ENCODE data around the gene STAM.
A peak's percentile ranks its signal among the peaks of the same experiment; 100 is the strongest.

Gene STAM

DNA sequence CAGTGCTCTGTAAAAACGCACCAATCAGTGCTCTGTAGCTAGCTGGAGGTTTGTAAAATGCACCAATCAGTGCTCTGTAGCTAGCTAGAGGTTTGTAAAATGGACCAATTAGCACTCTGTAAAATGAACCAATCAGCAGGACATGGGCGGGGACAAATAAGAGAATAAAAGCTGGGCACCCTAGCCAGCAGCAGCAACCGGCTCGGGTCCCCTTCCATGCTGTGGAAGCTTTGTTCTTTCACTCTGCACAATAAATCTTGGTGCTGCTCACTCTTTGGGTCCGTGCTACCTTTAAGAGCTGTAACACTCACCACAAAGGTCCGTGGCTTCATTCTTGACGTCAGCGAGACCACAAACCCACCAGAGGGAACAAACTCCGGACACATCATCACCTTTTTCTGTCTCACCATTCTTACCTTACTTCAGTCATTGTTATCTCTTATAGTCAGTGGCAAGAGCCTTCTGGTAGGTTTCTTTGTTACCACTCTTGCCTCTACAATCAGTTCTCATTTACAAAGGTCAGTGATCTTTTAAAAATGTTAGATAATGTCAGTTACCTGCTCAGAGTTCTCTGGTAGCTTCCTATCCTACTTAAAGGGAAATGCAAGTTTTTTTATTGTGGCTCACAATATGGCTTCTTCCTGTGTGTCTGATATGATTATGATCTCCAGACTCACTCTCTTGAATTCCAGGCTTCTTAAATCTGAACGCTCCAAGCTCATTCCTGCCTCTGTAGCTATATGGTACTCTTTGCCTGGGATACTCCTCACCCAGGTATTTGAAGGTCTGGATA, 4.5 kb downstream of the STAM start:
- no peak for FAIRE-seq

DNA sequence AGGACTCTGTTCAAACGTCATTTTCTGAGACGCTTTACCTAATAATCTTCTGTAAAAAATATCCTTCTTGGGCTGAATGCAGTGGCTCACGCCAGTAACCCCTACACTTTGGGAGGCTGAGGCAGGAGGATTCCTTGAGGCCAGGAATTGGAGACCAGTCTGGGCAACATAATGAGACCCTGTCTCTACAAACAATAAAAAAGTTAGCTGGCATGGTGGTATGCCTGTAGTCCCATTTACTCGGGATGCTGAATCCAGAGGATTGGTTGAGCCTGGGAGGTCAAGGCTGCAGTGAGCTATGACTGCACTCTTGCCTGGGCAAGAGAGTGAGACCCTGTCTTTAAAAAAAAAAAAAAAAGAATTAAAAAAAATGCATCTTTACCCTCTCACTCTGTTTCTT, 5.1 kb downstream of the STAM start:
- FAIRE-seq = no peak

DNA sequence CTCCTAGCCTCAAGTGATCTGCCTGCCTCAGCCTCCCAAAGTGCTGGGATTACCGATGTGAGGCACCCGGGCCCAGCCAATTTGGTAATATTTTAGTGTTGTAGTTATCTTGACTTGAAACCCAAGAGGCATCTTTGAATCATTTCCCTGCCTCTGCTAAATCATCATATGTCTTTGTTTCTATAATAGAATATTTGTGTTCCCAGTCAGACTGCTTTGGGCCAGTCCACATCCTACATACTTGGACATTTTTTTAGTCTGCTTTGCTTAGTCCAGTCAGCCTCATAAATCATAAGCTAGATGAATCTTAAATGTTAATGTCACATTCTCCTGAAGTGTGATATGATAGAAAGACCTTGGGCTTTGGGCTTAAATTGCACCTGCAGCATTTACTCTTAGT, 5.9 kb downstream of the STAM start:
- FAIRE-seq = no peak

DNA sequence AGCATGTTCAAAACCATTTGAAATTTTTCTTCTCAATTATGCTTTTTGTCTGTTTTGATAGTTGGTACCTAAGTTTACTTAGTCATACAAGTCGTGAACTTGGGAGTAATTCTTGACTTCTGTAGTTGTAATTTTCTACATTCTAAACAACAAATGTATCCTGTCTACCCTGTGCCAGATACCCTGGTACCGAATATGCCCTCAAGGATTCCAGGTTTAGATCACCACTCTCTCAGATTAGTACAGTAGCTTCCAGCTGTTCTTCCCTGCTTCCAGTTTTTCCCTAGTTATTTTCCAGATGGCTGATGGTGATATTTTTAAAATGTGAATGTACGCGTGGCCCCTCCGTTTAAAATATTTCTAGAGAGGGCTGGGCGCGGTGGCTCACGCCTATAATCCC, 6.5 kb downstream of the STAM start:
- FAIRE-seq = no peak

DNA sequence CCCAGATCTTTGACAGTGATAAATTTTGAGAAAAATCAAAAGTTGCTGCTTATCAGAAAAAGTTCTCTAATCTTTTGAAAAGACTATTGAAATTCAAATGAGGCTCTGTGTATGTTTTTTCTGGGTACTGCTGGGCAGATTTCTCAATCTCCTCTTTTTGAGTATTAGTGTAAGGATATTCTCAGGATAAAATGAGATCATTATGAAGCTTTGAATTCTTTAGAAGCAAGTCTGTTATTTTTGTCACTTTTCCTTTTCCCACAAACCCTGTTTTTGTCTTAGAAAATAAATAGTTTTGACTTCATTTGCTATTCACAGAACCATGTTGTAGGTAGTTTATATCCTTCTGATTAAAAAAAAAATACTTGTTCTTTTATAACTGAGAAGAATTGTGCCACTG, 7.9 kb downstream of the STAM start:
- no peak for FAIRE-seq

DNA sequence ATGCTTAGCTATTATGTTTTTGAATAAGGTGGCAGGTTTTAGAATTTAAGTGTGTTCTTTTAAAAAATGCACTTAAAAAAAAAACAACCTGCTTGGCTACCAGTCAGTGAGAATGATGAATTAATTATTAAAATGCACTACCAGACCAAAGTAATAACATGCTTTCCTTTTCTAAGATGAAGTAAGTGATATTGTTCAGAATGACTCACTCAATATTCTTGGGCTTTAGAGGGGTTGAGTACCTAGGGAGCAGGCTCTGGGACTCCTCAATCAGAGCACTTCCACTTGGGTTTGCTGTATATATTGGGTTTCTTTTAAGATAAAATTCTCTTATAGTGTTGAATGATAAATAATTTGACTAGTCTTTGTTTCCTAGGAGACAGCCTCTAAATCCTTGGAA, 8.6 kb downstream of the STAM start:
- no peak for FAIRE-seq

DNA sequence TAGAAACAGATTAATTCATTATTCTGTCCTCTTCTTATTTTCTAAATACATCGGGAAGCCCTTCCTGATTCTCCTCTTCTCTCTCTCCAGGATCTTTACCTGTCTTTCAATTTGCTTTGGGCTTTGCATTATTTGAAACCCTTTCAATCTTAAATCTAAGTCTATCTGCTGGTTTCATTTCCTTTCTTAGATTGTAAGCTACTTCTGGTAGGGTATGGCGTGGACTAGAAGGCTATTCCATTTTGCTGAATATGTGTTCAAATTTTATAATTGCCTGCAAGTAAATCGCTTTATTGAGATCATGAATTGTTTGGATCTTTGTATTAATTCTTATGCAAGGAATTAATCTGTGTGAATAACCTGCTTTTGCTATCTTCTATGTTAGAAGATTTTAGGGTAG, 11.1 kb downstream of the STAM start:
- FAIRE-seq = no peak

DNA sequence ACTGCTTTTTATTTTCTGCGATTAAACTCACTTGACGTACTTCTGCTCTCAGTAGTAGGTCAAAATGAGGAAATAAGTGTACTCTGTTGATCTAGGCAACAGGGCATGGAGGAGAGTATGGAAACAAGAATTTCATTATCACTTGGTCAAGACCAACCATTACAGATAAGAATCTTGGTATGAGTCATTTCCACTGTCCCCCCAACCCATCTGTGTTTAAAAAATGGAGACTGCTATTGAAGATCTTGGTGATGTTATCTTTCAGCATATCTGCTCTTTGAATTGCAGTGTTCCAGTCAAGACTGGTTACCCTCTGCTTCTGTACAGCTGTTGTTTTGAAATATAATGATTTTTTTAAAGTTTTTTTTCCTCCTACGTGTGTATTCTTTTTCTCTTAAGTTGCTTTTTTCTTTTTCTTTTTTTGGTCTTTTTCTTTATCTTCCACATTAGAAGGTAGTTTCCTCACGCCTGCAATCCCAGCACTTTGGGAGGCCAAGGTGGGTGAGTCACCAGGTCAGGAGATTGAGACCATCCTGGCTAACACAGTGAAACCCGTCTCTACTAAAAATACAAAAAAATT, 11.7 kb downstream of the STAM start:
- FAIRE-seq = no peak

DNA sequence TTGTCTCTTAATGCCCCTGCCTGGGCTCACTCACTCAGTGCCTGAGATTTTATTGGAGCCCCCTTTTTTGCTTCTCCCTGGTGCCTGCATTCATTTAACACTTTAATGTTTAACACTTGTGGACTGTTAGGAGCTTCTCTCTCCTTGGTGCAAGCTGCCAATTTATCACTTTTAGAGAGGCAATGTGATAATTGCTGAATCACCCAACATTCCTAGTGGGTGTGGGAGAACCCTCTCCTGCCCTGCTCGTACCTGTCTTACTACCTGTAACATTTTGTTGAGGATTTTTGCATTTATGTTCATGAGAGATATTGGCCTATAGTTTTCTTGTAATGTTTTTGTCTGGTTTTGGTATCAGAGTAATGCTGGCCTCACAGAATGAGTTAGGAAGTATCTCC, 13.2 kb downstream of the STAM start:
- FAIRE-seq = no peak

DNA sequence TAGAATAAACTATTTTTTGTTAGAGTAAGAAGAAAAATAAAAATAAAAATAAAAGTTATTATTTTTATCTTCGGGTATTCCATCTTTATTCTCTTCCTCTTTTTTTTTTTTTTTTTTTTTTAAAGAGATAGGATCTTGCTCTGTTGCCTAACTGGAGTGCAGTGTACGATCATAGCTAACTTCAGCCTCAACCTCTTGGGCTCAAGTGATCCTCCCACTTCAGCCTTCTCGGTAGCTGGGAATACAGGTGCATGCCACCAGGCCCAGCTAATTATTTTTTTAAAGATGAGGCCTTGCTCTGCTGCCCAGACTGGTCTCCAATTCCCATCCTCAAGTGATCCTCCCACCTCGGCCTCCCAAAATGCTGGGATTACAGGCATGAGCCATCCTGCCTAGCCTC, 15.4 kb downstream of the STAM start:
- peak; percentile 84 for FAIRE-seq

DNA sequence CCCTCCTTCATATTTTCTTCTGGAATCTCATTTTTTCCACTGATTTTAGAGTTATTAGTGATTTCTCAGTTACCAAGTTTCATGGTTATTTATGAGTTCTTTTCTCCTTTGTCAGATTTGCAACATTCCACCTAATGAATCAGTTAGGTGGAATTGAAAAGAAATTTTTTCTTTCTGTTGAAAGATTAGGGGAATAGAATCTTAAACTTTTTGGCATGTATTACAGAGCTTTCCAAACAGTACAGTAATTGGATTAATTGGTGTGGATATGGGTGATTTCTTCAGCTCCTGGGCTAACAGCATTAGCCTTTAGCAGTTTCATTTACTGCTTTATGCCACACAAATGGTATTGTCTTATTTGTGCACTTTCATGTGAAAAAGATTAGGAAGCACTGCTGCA, 17.0 kb downstream of the STAM start:
- peak; percentile 69 for FAIRE-seq

DNA sequence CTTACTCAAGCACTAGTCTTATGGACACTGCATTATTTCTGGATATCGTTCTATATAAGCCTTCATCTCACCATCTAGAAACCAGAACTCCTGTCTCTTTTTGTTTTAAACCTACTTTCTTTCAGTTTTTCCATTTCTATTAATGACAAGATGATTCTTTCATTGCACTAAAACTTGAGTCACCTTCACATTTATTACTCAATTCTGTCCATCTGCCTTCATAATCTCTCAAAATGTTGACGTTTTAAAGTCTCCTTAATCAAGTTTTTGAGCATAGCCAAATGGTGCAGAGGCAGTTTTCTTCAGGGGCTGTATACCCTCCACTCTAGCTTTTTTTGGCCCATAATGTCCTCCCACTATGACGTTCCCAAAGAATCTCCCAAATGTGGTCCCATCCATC, 17.6 kb downstream of the STAM start:
- FAIRE-seq = peak; percentile 8

DNA sequence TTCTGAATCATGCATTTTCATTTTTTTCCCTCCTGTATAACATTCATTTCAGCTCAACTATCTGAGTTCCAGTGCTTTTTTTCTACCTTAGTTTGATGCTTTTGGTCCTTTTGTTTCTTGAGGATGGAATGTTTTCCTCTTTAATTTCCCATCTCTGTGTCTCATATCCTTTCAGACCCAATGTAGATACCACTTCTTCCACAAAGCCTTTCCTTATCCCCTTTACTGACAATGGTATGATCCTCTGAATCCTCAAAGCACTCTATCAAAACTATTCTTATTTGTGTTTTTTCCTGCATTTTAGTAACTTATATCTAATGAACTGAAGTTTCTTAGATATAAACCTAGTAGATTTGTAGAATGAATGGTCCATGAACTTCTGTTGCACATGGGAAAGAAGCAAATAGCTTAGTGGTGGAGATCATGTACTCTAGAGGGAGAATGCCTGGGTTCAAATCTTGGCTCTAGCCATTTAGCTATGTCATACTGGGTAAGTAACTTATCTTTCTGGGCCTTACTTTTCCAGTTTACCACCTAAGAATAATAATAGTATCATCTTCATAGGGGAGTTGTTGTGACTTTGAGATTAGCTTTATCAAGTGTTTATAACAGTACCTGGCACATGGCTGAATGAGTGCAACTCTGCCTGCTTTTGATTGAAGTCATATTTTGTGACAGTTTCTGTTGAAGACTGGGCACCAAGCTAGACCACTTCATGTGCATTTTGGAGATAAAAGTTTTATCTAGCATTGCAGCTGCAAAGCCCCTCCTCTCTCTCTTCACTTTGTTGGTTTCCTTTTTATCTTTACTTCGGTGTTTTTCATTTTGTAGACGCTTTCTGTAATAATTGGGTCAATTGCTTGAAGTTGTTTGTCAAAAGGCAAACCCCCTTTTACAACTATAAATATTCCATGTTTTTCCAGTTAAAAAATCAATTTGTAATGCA, 18.5 kb downstream of the STAM start:
- peak; percentile 70 for FAIRE-seq

DNA sequence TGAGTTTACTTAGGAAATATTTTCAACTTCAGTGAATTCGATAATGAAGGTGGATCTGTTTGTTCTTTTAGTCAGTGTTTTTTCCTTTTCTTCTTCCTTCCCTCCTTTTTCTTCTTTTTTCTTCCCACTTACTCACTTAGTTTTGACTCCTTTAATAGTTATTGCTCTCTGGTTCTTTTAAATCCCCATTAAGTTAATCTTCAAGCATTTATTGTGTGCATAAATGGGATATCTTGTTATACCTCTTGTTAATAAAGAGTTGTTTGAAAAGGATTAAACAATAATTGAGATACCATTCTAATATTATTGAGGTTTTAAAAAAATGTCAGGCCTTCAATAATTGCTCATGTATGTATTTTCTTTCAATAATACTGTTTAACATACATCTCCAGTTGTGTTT, 19.5 kb downstream of the STAM start:
- FAIRE-seq = no peak

DNA sequence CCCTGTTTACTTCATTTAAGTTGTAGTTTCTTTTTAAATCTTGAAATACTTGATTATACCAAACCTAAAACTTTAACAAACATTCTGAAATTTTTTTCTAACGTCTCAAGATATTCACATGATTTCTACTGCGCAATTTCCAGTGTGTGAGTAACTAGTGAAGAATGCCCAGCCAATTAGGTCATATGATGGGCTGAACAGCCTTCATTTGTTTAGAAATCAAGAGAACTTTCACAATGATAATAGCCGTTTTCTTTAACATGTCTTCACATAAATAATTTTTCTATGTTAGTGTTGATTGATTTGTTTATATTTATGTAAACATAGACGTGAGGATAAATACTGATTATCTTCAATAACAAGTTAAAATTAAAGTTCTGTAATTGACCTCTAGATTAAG, 21.8 kb downstream of the STAM start:
- peak; percentile 99 for FAIRE-seq

DNA sequence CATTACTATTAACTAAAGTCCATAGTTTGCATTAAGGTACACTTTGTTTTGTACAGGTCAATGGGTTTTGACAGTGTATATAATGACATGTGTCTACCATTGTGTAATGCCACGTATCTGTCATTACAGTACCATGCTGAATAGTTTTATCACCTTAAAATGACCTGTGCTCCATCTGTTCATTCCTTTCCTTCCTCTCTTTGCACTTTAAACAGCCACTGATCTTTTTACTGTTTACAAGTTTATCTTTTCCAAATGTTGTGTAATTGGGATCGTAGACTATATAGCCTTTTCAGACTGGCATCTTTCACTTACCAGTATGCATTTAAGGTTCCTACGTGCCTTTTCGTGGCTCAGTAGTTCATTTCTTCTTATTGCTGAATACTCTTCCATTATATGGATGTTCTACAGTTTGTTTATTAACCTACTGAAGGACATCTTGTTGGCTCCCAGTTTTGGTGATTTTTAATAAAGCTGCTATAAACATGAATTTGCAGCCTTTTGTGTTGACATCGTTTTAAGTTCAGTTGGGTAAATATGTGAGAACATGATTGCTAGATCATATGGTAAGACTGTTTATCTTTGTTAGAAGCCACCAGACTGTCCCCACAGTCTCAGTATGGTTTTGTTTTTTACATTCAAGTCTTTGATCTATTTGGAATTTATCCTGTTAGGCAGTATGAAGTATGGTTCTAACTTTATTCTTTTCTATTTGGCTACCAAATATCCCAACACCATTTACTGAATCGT, 24.7 kb downstream of the STAM start:
- no peak for FAIRE-seq

DNA sequence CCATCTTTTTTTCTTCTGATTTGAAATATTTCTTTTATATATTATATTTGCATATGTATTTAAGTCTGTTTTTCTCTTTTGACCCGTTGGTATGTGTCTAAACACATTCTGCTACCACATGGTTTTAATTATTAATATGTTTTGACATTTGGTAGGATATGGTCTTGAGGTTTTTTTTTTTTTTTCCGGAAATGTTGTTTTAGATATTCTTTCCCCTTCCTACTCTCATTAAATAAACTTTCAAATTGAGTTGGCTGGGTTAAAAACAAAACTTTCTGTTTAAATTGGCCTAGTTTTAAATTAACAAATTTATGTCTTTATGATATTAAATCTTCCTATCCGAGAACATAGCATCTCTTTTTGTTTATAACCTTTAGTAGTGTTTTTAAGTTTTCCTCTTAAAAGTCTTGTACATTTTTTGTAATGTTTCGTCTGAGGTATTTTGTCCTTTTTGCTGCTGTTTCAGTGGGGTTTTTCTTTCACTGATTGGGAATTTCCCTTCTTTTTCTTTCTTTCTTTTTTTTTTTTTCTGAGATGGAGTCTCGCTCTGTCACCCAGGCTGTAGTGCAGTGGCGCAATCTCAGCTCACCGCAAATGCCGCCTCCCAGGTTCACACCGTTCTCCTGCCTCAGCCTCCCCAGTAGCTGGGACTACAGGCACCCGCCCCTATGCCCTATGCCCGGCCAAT, 25.4 kb downstream of the STAM start:
- no peak for FAIRE-seq

DNA sequence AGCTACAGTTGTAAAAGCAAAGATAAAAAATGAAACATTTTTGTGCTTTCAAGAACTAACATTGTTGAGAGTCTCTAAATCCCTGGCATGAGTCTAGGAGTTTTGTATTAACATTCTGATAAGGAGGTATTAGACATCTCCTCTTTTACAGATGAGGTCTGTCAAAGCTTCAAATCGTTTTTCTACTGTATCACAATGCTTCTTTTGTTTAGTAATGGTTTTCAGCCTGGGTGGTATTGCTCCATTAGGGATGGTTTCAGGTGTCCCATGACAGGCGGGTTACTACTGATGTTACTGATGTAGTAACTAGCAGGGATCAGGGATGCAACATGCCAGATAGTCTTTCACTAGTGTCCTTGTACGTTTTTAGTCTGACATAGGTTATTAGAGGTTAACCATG, 27.4 kb downstream of the STAM start:
- FAIRE-seq = no peak

DNA sequence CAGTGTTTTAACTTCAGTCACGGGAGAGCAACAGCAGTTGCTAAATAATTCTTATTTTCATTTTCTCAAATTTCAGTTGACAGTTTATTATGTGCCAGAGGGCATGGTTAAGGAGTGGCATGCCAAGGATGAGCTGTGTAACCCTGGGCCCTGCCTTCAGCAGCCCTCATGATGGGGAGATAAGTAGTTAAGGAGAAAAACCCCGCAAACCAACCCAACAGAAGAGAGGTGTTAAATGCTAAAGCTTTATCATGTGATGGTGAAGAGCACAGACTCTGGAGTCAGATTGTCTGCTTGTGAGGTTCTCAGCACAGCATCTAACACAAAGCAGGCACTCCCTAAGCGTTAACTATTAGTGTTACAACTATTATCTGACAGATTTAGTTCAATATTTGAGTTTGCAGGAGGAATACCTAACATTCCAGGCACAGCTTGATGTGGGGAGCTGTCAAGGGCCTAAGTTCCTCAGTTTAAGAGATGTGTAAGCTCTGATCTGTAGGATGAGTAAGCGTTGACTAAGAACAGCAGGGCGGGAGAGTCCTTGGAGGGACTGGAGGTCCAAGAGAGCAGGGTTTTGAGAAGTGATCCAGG, 29.6 kb downstream of the STAM start:
- FAIRE-seq = peak; percentile 99

DNA sequence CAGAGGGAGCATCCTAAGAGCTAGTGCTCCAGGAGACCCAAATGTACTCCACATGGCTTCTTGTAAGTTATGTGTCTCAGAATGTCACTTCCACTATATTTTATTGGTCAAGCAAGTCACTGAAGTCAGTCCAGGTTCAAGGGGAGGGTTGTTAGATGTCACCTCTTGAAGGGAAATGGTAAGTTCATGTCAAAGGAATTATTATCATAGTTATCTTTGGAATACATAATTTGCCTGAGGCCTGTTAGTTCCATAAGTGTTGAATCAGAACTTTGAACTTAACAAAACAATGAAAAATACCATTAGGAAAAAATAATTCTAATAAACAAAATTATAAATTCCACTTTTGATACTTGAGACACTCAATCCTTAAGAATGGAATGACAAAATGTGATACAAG, 30.6 kb downstream of the STAM start:
- no peak for FAIRE-seq

DNA sequence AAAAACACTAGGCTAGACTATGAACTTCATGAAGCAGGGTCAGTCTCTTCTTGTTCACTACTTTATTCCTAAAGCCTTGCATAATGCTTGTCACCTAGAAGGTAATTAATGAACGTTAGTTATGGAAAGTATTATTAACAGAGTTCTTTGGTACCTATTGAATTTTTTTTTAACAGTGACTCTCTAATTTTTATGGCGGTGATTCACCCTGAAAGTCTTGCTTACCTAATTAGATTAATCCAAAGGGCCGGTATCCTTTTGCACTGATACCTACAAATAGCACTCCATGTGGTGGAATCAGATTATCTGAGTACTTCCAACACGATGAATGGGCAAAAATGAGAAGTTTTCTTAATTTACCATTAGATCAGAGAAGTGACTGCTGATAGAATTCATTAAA, 31.7 kb downstream of the STAM start:
- peak; percentile 96 for FAIRE-seq

DNA sequence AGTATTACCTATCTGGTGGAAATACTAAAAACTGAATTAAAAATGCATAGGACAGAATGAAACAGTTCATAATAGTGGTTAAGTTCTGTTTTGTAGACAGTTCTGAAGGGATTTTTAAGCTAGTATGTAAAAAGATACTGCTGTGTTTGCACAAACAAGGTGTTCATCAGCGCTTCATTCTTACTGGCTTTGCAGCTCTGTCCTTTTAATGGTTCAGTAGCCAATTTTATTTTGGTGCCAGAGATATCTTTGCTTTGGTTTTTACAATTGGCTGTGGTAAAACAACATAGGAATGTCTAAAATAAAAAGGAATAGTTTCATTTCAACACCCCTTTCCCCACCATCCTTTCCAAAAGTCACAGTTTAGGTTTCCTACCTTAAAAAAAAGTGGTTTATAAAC, 33.0 kb downstream of the STAM start:
- FAIRE-seq = no peak
